Measurements from ENCODE around the gene NRTN. TPM values are rescaled to one million over a fixed set of nuclear protein-coding genes. Genes with fewer than 3 reads are reported as not detected.

The NRTN gene
- total RNA-seq, 2 experiments from 2014 or later, result 0.25 TPM; not detected in 1

Other genes with a start within 250 kb of the NRTN start
- under 1 TPM; 0.27 to 0.48 TPM for gene TINCR, start 237.1 kb upstream of the NRTN start, total RNA-seq
- 10 to 100 TPM; 78.5 to 83.6 TPM for gene SAFB2, start 182.3 kb upstream of the NRTN start, total RNA-seq
- 100 to 1,000 TPM; 128 to 129 TPM for gene SAFB, start 182.0 kb upstream of the NRTN start, total RNA-seq
- gene MICOS13, start 124.6 kb upstream of the NRTN start, total RNA-seq, result 10 to 100 TPM; 54.6 to 62.1 TPM
- 1 to 10 TPM; 1.8 to 2.2 TPM for gene HSD11B1L, start 124.0 kb upstream of the NRTN start, total RNA-seq
- gene RPL36, start 114.8 kb upstream of the NRTN start, total RNA-seq, result 1,000 to 10,000 TPM; 1,455 to 1,458 TPM
- gene LONP1, start 84.9 kb upstream of the NRTN start, total RNA-seq, result 100 to 1,000 TPM; 284 to 290 TPM
- gene CATSPERD, start 84.4 kb upstream of the NRTN start, total RNA-seq, result not detected
- 1 to 10 TPM; 8.5 to 9.9 TPM for gene PRR22, start 20.3 kb upstream of the NRTN start, total RNA-seq
- gene DUS3L, start 13.9 kb upstream of the NRTN start, total RNA-seq, result 10 to 100 TPM; 85.1 to 94.6 TPM
- gene FUT6, start 34.6 kb downstream of the NRTN start, total RNA-seq, result not detected
- not detected for gene FUT3, start 46.4 kb downstream of the NRTN start, total RNA-seq
- gene FUT5, start 65.5 kb downstream of the NRTN start, total RNA-seq, result not detected
- 100 to 1,000 TPM; 238 to 252 TPM for gene NDUFA11, start 98.7 kb downstream of the NRTN start, total RNA-seq
- gene VMAC, start 99.8 kb downstream of the NRTN start, total RNA-seq, result 1 to 10 TPM; 1.7 to 1.9 TPM
- gene CAPS, start 109.2 kb downstream of the NRTN start, total RNA-seq, result 1 to 10 TPM; 1.7 to 2.2 TPM
- gene RANBP3, start 173.1 kb downstream of the NRTN start, total RNA-seq, result 100 to 1,000 TPM in 1 of 2 experiments, 10 to 100 TPM in 1; 98.8 to 104 TPM